OCI-LY1 (cell line): ENCODE measurements around the gene OR1F1.
"Not testable (repeated sequence)": the region's sequence is repeated elsewhere in the genome, so short reads cannot be mapped to it uniquely, and the experiment has no call there.

ENCODE experiments used
- H2AFZ ChIP-seq: fragments of 200-600 bp; sonication (generic), shearing (Covaris generic); 2 replicates; pipeline ENCODE4 v1.6.0; 2014; ENCODE audit warnings: antibody characterized with exemption, mild to moderate bottlenecking, low read length
- H3F3A ChIP-seq: fragments of 200-600 bp; sonication (generic), shearing (Covaris generic); 2 replicates; pipeline ENCODE4 v1.6.0; 2014; ENCODE audit warnings: mild to moderate bottlenecking, antibody characterized with exemption, low read length, moderate library complexity; ENCODE audit not compliant: insufficient read depth
- H3K27ac ChIP-seq: fragments of 200-600 bp; sonication (generic); 2 replicates; pipeline ENCODE4 v1.5.1; 2014; ENCODE audit warnings: low read length, mixed run types, mild to moderate bottlenecking, low read depth; ENCODE audit not compliant: poor library complexity, severe bottlenecking
- H3K27me3 ChIP-seq: fragments of 200-600 bp; sonication (generic); 2 replicates; pipeline ENCODE4 v1.6.0; 2014; ENCODE audit warnings: antibody characterized with exemption, mild to moderate bottlenecking, low read length, moderate library complexity; ENCODE audit not compliant: insufficient read depth
- H3K36me3 ChIP-seq: fragments of 200-600 bp; sonication (generic); 2 replicates; pipeline ENCODE4 v1.6.1; 2014; ENCODE audit warnings: mild to moderate bottlenecking, antibody characterized with exemption, low read length, moderate library complexity, mixed read lengths; ENCODE audit not compliant: insufficient read depth
- H3K4me1 ChIP-seq: fragments of 200-600 bp; sonication (generic); 2 replicates; pipeline ENCODE4 v1.5.1; 2014; ENCODE audit warnings: mild to moderate bottlenecking, low read length, moderate library complexity; ENCODE audit not compliant: insufficient read depth, severe bottlenecking
- H3K4me2 ChIP-seq: fragments of 200-600 bp; sonication (generic), shearing (Covaris generic); 2 replicates; pipeline ENCODE4 v1.6.1; 2014; ENCODE audit warnings: low read length
- H3K4me3 ChIP-seq: fragments of 200-600 bp; sonication (generic); 2 replicates; pipeline ENCODE4 v1.5.1; 2014; ENCODE audit warnings: low read length, low read depth, mild to moderate bottlenecking, mixed read lengths; ENCODE audit not compliant: poor library complexity, severe bottlenecking
- H3K79me2 ChIP-seq: fragments of 200-600 bp; shearing (Covaris generic); 2 replicates; pipeline ENCODE4 v1.6.1; 2016; ENCODE audit warnings: mixed run types, low read length, mixed read lengths; ENCODE audit not compliant: insufficient read depth
- H3K9ac ChIP-seq: fragments of 200-600 bp; sonication (generic), shearing (Covaris generic); 2 replicates; pipeline ENCODE4 v1.6.1; 2014; ENCODE audit warnings: mild to moderate bottlenecking, low read length, mixed read lengths
- H3K9me2 ChIP-seq: fragments of 200-600 bp; sonication (generic), shearing (Covaris generic); 2 replicates; pipeline ENCODE4 v1.6.1; 2014; ENCODE audit warnings: low read depth, mild to moderate bottlenecking, low read length, mixed read lengths
- H3K9me3 ChIP-seq: fragments of 200-600 bp; shearing (Covaris generic); 2 replicates; pipeline ENCODE4 v1.6.1; 2014; ENCODE audit warnings: low read length, mixed read lengths
- H4K20me1 ChIP-seq: fragments of 200-600 bp; sonication (generic), shearing (Covaris generic); 2 replicates; pipeline ENCODE4 v1.6.0; 2016; ENCODE audit warnings: mild to moderate bottlenecking, low read length; ENCODE audit not compliant: insufficient read depth
- CTCF ChIP-seq: fragments of 200-600 bp; sonication (generic), shearing (Covaris generic); IDR thresholded peaks from 2 replicates; pipeline ENCODE4 v1.5.1; 2017; ENCODE audit warnings: mild to moderate bottlenecking, antibody characterized with exemption, low read length, moderate library complexity, mixed read lengths
- EZH2 ChIP-seq: fragments of 200-600 bp; sonication (generic), shearing (Covaris generic); IDR thresholded peaks from 2 replicates; pipeline ENCODE4 v1.8.0; 2017; ENCODE audit warnings: borderline replicate concordance, mixed run types, mild to moderate bottlenecking, antibody characterized with exemption, low read length, moderate library complexity, mixed read lengths

Gene OR1F1

GRCh38 chr16:3202903-3203539, 15.0 kb downstream of the OR1F1 start:
- Histone ChIP-seq H3K79me2 (no peaks in the 10 kb centered on the region), H3K9me2 (no peaks in the 10 kb centered on the region), H3K4me3 (no peak overlapping the region), H3K9me3 (peaks cover 6% of the 10 kb centered on the region), H3F3A (no peaks in the 10 kb centered on the region), H3K4me2 (no peak overlapping the region), H3K27ac (no peak overlapping the region), H3K4me1 (no peaks in the 10 kb centered on the region), H3K36me3 (no peaks in the 10 kb centered on the region; the same call in 1 of the 2 replicates), H4K20me1 (no peaks in the 10 kb centered on the region), H3K9ac (no peak overlapping the region), H2AFZ (no peak overlapping the region), H3K27me3 (peaks cover 5% of the 10 kb centered on the region; the same call in 1 of the 2 replicates)
- TF ChIP-seq CTCF (no peak), EZH2 (no peak)

GRCh38 chr16:3205939-3206338, 17.9 kb downstream of the OR1F1 start:
- H3K9ac ChIP-seq, H2AFZ ChIP-seq, H3K9me3 ChIP-seq, H3K9me2 ChIP-seq, H3K27ac ChIP-seq, H3K4me1 ChIP-seq, H3K79me2 ChIP-seq, H3K36me3 ChIP-seq, H3K27me3 ChIP-seq, H3K4me2 ChIP-seq, H4K20me1 ChIP-seq, H3K4me3 ChIP-seq, H3F3A ChIP-seq: not testable (repeated sequence)

- Histone ChIP-seq H3K9ac (no peak overlapping the region), H4K20me1 (no peaks in the 10 kb centered on the region), H3K9me2 (no peaks in the 10 kb centered on the region), H3K27ac (no peak overlapping the region), H3K9me3 (peaks cover 6% of the 10 kb centered on the region), H3K4me2 (no peak overlapping the region), H2AFZ (no peak overlapping the region), H3F3A (no peaks in the 10 kb centered on the region), H3K4me3 (no peak overlapping the region), H3K4me1 (no peaks in the 10 kb centered on the region), H3K27me3 (no peaks in the 10 kb centered on the region; the same call in 1 of the 2 replicates), H3K79me2 (no peaks in the 10 kb centered on the region), H3K36me3 (no peaks in the 10 kb centered on the region; the same call in 1 of the 2 replicates)
- TF ChIP-seq CTCF (no peak), EZH2 (no peak)
Measured at GRCh38 chr16:3207086-3207953, 19.3 kb downstream of the OR1F1 start.
